ENCODE measurements around the gene TMTC2.

DNA sequence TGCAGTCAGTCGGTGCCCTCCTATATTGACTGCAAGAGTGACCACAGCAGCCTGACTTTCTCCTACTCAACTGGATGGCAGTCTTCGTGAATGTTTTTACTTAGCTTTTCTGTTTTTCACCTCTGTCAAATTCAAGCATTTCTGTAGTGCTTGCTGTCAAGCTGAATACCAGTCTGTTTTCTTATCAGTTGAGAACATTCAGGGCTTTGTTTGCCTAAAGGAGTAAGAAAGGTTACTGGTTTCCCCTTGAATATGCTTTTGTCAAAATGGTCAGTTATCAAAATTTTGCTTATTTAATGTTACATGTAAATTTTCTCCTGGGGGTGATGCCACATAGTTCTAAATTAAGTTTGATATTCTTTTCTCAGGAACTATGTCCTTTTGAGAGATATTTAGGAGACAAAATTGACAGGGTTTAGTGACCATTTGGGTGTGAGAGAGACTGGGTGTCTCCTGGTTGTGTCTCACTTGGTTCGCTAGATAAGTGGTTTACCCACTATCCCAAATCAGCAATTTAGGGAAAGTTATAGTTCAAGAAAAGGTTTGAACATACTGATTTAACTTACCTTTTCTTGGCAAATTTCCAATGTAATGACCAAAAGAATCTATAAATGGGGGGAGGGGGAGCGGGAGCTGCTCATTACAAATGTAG lies 366.3 kb downstream of the TMTC2 start:
- no peak for TF ChIP-seq YY1 (IDR thresholded peaks at IDR 0.05; ENCODE audit: low read depth)
- TF ChIP-seq TCF12 (IDR thresholded peaks at IDR 0.05; ENCODE audit: low read depth) = no peak
- TF ChIP-seq EGR1 (IDR thresholded peaks at IDR 0.05) = no peak
- TF ChIP-seq, protein P1, sequence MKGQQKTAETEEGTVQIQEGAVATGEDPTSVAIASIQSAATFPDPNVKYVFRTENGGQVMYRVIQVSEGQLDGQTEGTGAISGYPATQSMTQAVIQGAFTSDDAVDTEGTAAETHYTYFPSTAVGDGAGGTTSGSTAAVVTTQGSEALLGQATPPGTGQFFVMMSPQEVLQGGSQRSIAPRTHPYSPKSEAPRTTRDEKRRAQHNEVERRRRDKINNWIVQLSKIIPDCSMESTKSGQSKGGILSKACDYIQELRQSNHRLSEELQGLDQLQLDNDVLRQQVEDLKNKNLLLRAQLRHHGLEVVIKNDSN (IDR thresholded peaks at IDR 0.05) = no peak
- TF ChIP-seq, protein P2, sequence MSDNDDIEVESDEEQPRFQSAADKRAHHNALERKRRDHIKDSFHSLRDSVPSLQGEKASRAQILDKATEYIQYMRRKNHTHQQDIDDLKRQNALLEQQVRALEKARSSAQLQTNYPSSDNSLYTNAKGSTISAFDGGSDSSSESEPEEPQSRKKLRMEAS (IDR thresholded peaks at IDR 0.05) = no peak
- no peak for TF ChIP-seq CREB1 (IDR thresholded peaks at IDR 0.05; ENCODE audit: low read depth)
- no peak for TF ChIP-seq EP300 (IDR thresholded peaks at IDR 0.05; ENCODE audit: borderline replicate concordance)
- TF ChIP-seq REST (IDR thresholded peaks at IDR 0.05; ENCODE audit: low read depth) = no peak
